DND-41 (cell line): Measurements from ENCODE around the gene AGAP2.

Experiments
- ATAC-seq: fragments of 200-7000 bp; cut with Tn5 transposase; 3 replicates; pipeline ENCODE4 v1.9.1; 2021; ENCODE audit warnings: low read depth; ENCODE audit not compliant: insufficient read depth
- DNase-seq: peaks from one replicate; pipeline ENCODE4 v3.0.0-alpha.2; 2020
- H2AFZ ChIP-seq: 2 replicates; pipeline ENCODE4 v1.6.0; 2012; ENCODE audit warnings: low read depth, low read length
- H3K27ac ChIP-seq: 2 replicates; pipeline ENCODE4 v1.5.1; 2012; ENCODE audit warnings: low read length, inconsistent platforms
- H3K27me3 ChIP-seq: fragments of 200-600 bp; sonication (generic); 2 replicates; pipeline ENCODE4 v1.6.0; 2012; ENCODE audit warnings: low read length, mild to moderate bottlenecking, inconsistent platforms; ENCODE audit not compliant: insufficient read depth, poor library complexity
- H3K36me3 ChIP-seq: 2 replicates; pipeline ENCODE4 v1.5.1; 2012; ENCODE audit warnings: low read length, inconsistent platforms; ENCODE audit not compliant: insufficient read depth
- H3K4me1 ChIP-seq: 2 replicates; pipeline ENCODE4 v1.5.1; 2012; ENCODE audit warnings: mild to moderate bottlenecking, low read length; ENCODE audit not compliant: insufficient read depth
- H3K4me2 ChIP-seq: 2 replicates; pipeline ENCODE4 v1.6.0; 2012; ENCODE audit warnings: mild to moderate bottlenecking, moderate library complexity, low read length, inconsistent platforms; ENCODE audit not compliant: insufficient read depth
- H3K4me3 ChIP-seq, 2 experiments: fragments of 200-600 bp in 1 of 2; shearing (Covaris generic) in 1 of 2; 2 replicates each; pipeline ENCODE4 v1.5.1; 2012 to 2016; ENCODE audit warnings: inconsistent platforms in 2 of 2, low read length in 2 of 2, mild to moderate bottlenecking in 2 of 2, low read depth in 1 of 2, moderate library complexity in 1 of 2
- H3K79me2 ChIP-seq: 2 replicates; pipeline ENCODE4 v1.6.0; 2012; ENCODE audit warnings: low read length, inconsistent platforms; ENCODE audit not compliant: insufficient read depth
- H3K9ac ChIP-seq: 2 replicates; pipeline ENCODE4 v1.6.0; 2012; ENCODE audit warnings: low read depth, mild to moderate bottlenecking, inconsistent platforms, low read length, moderate library complexity
- H3K9me3 ChIP-seq: 2 replicates; pipeline ENCODE4 v1.5.1; 2012; ENCODE audit warnings: low read length, moderate library complexity, mild to moderate bottlenecking, inconsistent platforms; ENCODE audit not compliant: insufficient read depth, severe bottlenecking
- H4K20me1 ChIP-seq: 2 replicates; pipeline ENCODE4 v1.6.0; 2012; ENCODE audit warnings: low read length; ENCODE audit not compliant: insufficient read depth
- EZH2 ChIP-seq: IDR thresholded peaks from 3 replicates; pipeline ENCODE4 v1.6.1; 2012; ENCODE audit warnings: borderline replicate concordance, low read depth, mild to moderate bottlenecking, moderate library complexity, low read length, inconsistent platforms; ENCODE audit not compliant: severe bottlenecking
- TF ChIP-seq, protein P1 (sequence below): IDR thresholded peaks from 2 replicates; pipeline ENCODE4 v1.5.1; 2012; ENCODE audit warnings: borderline replicate concordance, low read length, moderate library complexity, mild to moderate bottlenecking; ENCODE audit not compliant: poor library complexity, severe bottlenecking; ENCODE audit errors: extremely low read depth

Gene AGAP2

DNA sequence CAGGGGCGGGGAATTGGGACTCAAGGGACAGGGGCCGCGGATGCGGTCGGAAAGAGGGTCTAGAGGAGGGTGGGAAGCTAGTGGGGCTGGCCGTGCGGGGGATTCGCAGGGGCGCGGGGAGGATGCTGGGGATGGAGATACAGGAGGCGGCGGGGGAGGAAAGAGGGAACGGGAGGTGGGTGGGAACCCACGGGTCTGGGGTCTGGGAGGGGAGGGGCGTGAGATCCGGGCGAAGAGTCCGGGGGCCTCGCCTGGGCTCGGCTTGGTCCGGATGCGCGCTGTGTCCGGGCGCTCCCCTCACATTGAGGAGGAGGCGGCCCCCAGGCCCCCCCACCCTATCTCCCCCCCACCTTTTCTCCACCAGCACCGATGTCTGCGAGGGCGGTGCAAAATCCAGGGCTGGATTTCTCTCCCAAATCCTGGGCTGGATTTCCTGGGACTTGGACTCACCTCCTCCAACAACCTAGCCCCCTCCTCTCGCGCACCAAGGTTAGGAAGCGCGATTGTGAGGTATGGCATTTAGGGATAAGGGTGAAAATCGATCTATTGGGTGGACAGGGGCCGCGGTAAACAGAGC is at the start of gene AGAP2:
Gene AGAP2, minus strand, starts transcription at position 82 of the 577 bp plus-strand sequence. CDS start 496 bp downstream, outside the sequence.
- peaks cover 21% of the 10 kb centered on the region for H4K20me1 ChIP-seq
- no peak within 1 kb of the TSS for H3K4me3 ChIP-seq
- no peaks in the 10 kb centered on the region for H3K27me3 ChIP-seq
- H3K27ac ChIP-seq: no peak within 1 kb of the TSS
- peaks cover 32% of the 10 kb centered on the region for H3K79me2 ChIP-seq
- TF ChIP-seq EZH2: no peak
- TF ChIP-seq, protein P1, sequence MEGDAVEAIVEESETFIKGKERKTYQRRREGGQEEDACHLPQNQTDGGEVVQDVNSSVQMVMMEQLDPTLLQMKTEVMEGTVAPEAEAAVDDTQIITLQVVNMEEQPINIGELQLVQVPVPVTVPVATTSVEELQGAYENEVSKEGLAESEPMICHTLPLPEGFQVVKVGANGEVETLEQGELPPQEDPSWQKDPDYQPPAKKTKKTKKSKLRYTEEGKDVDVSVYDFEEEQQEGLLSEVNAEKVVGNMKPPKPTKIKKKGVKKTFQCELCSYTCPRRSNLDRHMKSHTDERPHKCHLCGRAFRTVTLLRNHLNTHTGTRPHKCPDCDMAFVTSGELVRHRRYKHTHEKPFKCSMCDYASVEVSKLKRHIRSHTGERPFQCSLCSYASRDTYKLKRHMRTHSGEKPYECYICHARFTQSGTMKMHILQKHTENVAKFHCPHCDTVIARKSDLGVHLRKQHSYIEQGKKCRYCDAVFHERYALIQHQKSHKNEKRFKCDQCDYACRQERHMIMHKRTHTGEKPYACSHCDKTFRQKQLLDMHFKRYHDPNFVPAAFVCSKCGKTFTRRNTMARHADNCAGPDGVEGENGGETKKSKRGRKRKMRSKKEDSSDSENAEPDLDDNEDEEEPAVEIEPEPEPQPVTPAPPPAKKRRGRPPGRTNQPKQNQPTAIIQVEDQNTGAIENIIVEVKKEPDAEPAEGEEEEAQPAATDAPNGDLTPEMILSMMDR: no peak
- DNase-seq (no peak), ATAC-seq (no peak)
- peak within 1 kb of the TSS; percentile 38; the same call in 1 of the 2 replicates for H3K4me2 ChIP-seq
- no peak within 1 kb of the TSS for H3K9ac ChIP-seq
- H3K9me3 ChIP-seq: no peaks in the 10 kb centered on the region
- no peak within 1 kb of the TSS for H2AFZ ChIP-seq
- peaks cover 20% of the 10 kb centered on the region for H3K36me3 ChIP-seq
- peaks cover 40% of the 10 kb centered on the region for H3K4me1 ChIP-seq

DNA sequence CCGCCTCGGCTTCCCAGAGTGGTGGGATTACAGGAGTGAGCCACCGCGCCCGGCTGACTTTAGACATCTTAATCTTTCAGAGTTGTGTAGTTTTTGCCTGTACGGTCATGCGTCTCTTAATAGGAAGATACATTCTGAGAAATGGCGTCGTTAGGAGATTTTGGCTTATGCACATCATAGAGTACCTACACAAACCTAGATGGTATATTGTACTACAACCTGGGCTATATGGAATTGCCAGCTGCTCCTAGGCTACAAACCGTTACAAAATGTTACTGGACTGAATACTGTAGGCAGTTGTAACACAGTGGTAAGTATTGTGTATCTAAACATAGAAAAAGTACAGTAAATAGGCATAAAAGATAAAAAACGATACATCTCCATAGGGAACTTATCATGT is 45.3 kb upstream of the AGAP2 start:
- no peak for DNase-seq
- Histone ChIP-seq H3K36me3 (peaks cover 53% of the 10 kb centered on the region), H3K9ac (0 out of 2 replicates have a peak overlapping the region, but pooled peaks have one; percentile 74), H2AFZ (no peak overlapping the region), H3K4me3 (peak overlapping the region in 1 of 2 experiments; percentile 88; a peak in 2 of 4 replicates), H3K9me3 (no peaks in the 10 kb centered on the region), H3K27me3 (no peaks in the 10 kb centered on the region), H4K20me1 (no peaks in the 10 kb centered on the region; the same call in 1 of the 2 replicates), H3K79me2 (peaks cover 22% of the 10 kb centered on the region), H3K4me2 (peak overlapping the region; percentile 72), H3K27ac (no peak overlapping the region), H3K4me1 (peaks cover 35% of the 10 kb centered on the region)
- ATAC-seq: no peak
- no peak for TF ChIP-seq EZH2
- TF ChIP-seq, protein P1: no peak

DNA sequence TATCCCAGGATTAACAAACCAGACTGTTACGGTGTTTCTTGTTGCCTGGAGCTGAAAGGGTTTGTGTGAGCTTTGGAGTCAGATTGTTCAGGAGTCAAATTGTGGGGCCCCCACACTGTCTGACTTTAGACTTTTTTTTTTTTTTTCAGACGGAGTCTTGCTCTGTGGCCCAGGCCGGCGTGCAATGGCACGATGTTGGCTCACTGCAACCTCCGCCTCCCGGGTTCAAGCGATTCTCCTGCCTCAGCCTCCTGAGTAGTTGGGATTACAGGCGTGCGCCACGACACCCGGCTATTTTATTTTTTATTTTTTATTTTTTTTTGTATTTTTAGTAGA is 44.9 kb upstream of the AGAP2 start:
- Histone ChIP-seq H3K4me1 (peaks cover 35% of the 10 kb centered on the region), H3K36me3 (peaks cover 49% of the 10 kb centered on the region), H3K9ac (peak overlapping the region; percentile 74), H3K4me3 (peak overlapping the region; percentile 87 to 88; a peak in 3 of 4 replicates), H3K27me3 (no peaks in the 10 kb centered on the region), H3K4me2 (peak overlapping the region; percentile 72), H3K79me2 (peaks cover 22% of the 10 kb centered on the region), H2AFZ (no peak overlapping the region), H3K27ac (peak overlapping the region; percentile 80; the same call in 1 of the 2 replicates), H3K9me3 (no peaks in the 10 kb centered on the region), H4K20me1 (no peaks in the 10 kb centered on the region; the same call in 1 of the 2 replicates)
- ATAC-seq: no peak
- DNase-seq: no peak
- TF ChIP-seq, protein P1: no peak
- no peak for TF ChIP-seq EZH2
